HCT116 (cell line): ENCODE measurements around the gene SMIM26. TPM values are rescaled to one million over a fixed set of nuclear protein-coding genes. Genes with fewer than 3 reads are reported as not detected.

Experiments
- ATAC-seq: fragments of 200-7000 bp; cut with Tn5 transposase; 2 replicates; pipeline ENCODE4 v1.9.1; 2020; ENCODE audit warnings: mild to moderate bottlenecking, moderate library complexity
- BruUV-seq: library from RNA; stranded (reverse); fragments of 400-500 nt; replicated peaks from 2 replicates; lab custom pipeline; 2021; lab: Mats Ljungman, UMichigan
- CTCF ChIA-PET: fragments of 300-600 bp; sonication (Branson Sonifier 250); formaldehyde crosslinking; loops from one replicate; lab custom pipeline; 2021; ENCODE audit warnings: antibody characterized with exemption; lab: Charles Lee
- POLR2A ChIA-PET: fragments of 300-600, 350-600 bp; sonication (Branson Sonifier 250); formaldehyde crosslinking; loops from one replicate; lab custom pipeline; 2021; ENCODE audit warnings: antibody characterized with exemption; lab: Charles Lee
- RAD21 ChIA-PET, 2 experiments: fragments of 300-600 bp; sonication (Branson Sonifier 250); formaldehyde crosslinking; loops; one replicate each; lab custom pipeline; 2023; ENCODE audit warnings: low total read pairs in 2 of 2; ENCODE audit not compliant: uncharacterized antibody in 2 of 2, unreplicated experiment in 2 of 2, low non-redundant PET in 1 of 2; lab: Charles Lee
- DNase-seq: peaks from one replicate; pipeline ENCODE4 v3.0.0-alpha.2; 2010; ENCODE audit warnings: low read depth, low spot score
- H2AFZ ChIP-seq: fragments of 200-600 bp; shearing (Covaris generic), sonication (generic); 2 replicates; pipeline ENCODE4 v1.6.1; 2017; ENCODE audit warnings: low read depth, mixed run types, mixed read lengths, antibody characterized with exemption, low read length; ENCODE audit not compliant: poor library complexity, severe bottlenecking
- H3K27ac ChIP-seq: 2 replicates; pipeline ENCODE4 v1.5.1; 2012; ENCODE audit warnings: low read depth, low read length
- H3K27me3 ChIP-seq: fragments of 200-600 bp; sonication (generic); 2 replicates; pipeline ENCODE4 v1.6.1; 2016; ENCODE audit warnings: mixed run types, low read length, mixed read lengths; ENCODE audit not compliant: insufficient read depth
- H3K36me3 ChIP-seq, 2 experiments: fragments of 200-500 bp in 1 of 2; fragments of 200-600 bp in 1 of 2; sonication (Bioruptor generic) in 1 of 2; sonication (generic) in 1 of 2; 2 replicates each; pipeline versions ENCODE4 v1.5.1 to v1.6.1; 2014 to 2016; ENCODE audit warnings: low read length in 2 of 2, inconsistent platforms in 1 of 2, mixed read lengths in 1 of 2, mixed run types in 1 of 2; ENCODE audit not compliant: insufficient read depth in 2 of 2, control insufficient read depth in 1 of 2
- H3K4me1 ChIP-seq, 2 experiments: fragments of 200-600 bp in 1 of 2; sonication (generic) in 1 of 2; 2 replicates each; pipeline versions ENCODE4 v1.5.1 to v1.6.1; 2012 to 2017; ENCODE audit warnings: low read length in 2 of 2, inconsistent platforms in 1 of 2, mild to moderate bottlenecking in 1 of 2, mixed read lengths in 1 of 2, mixed run types in 1 of 2, moderate library complexity in 1 of 2; ENCODE audit not compliant: insufficient read depth in 2 of 2, control insufficient read depth in 1 of 2
- H3K4me2 ChIP-seq: fragments of 200-600 bp; sonication (generic); 2 replicates; pipeline ENCODE4 v1.6.1; 2017; ENCODE audit warnings: mixed run types, low read length, mixed read lengths
- H3K4me3 ChIP-seq, 2 experiments: fragments of 200-600 bp in 1 of 2; sonication (generic) in 1 of 2; replicated peaks in 1 of 2; 2 replicates each; pipeline ENCODE4 v1.5.1; 2011 to 2016; ENCODE audit warnings: low read length in 2 of 2, control low read depth in 1 of 2, low read depth in 1 of 2, mild to moderate bottlenecking in 1 of 2, mixed read lengths in 1 of 2, mixed run types in 1 of 2
- H3K79me2 ChIP-seq: fragments of 200-600 bp; sonication (generic); 2 replicates; pipeline ENCODE4 v1.6.1; 2017; ENCODE audit warnings: mild to moderate bottlenecking, mixed run types, low read length, moderate library complexity, mixed read lengths; ENCODE audit not compliant: insufficient read depth
- H3K9ac ChIP-seq: fragments of 200-600 bp; sonication (generic); 2 replicates; pipeline ENCODE4 v1.6.1; 2016; ENCODE audit warnings: low read length, mixed read lengths
- H3K9me2 ChIP-seq: fragments of 200-600 bp; sonication (generic), shearing (Covaris generic); 2 replicates; pipeline ENCODE4 v1.6.1; 2017; ENCODE audit warnings: mixed run types, mild to moderate bottlenecking, moderate library complexity; ENCODE audit not compliant: insufficient read depth
- H3K9me3 ChIP-seq, 2 experiments: fragments of 200-500 bp in 1 of 2; fragments of 200-600 bp in 1 of 2; sonication (Bioruptor generic) in 1 of 2; sonication (generic) in 1 of 2; 2 replicates each; pipeline ENCODE4 v1.6.1; 2014 to 2017; ENCODE audit warnings: low read length in 2 of 2, mixed read lengths in 2 of 2, inconsistent platforms in 1 of 2, low read depth in 1 of 2, mild to moderate bottlenecking in 1 of 2, mixed run types in 1 of 2, moderate library complexity in 1 of 2; ENCODE audit not compliant: control insufficient read depth in 1 of 2, insufficient read depth in 1 of 2
- H4K20me1 ChIP-seq: fragments of 200-600 bp; sonication (generic), shearing (Covaris generic); 2 replicates; pipeline ENCODE4 v1.6.1; 2017; ENCODE audit warnings: mixed run types, mild to moderate bottlenecking, moderate library complexity; ENCODE audit not compliant: insufficient read depth
- CBX3 ChIP-seq: IDR thresholded peaks from 2 replicates; pipeline ENCODE4 v1.6.1; 2012; ENCODE audit warnings: low read depth
- CEBPB ChIP-seq: IDR thresholded peaks from 2 replicates; pipeline ENCODE4 v1.6.1; 2012; ENCODE audit warnings: low read depth
- EGR1 ChIP-seq: IDR thresholded peaks from 2 replicates; pipeline ENCODE4 v1.6.1; 2012; ENCODE audit warnings: low read depth
- ELF1 ChIP-seq: IDR thresholded peaks from 2 replicates; pipeline ENCODE4 v1.6.1; 2012; ENCODE audit warnings: low read depth, borderline replicate concordance
- EZH2 ChIP-seq: fragments of 200-600 bp; sonication (generic); IDR thresholded peaks from 2 replicates; pipeline ENCODE4 v1.6.1; 2017; ENCODE audit warnings: antibody characterized with exemption, mixed run types
- EZH2phosphoT487 ChIP-seq: fragments of 200-600 bp; IDR thresholded peaks from 2 replicates; pipeline ENCODE4 v1.6.1; 2018; ENCODE audit warnings: antibody characterized with exemption, borderline replicate concordance
- FOSL1 ChIP-seq: IDR thresholded peaks from 2 replicates; pipeline ENCODE4 v1.6.1; 2012; ENCODE audit warnings: low read depth
- MAX ChIP-seq: IDR thresholded peaks from 2 replicates; pipeline ENCODE4 v1.6.1; 2012
- POLR2A ChIP-seq: IDR thresholded peaks from 2 replicates; pipeline ENCODE4 v1.7.0; 2011; ENCODE audit warnings: borderline replicate concordance; ENCODE audit not compliant: insufficient read depth, insufficient read length; ENCODE audit errors: extremely low read depth
- POLR2AphosphoS5 ChIP-seq: IDR thresholded peaks from 2 replicates; pipeline ENCODE4 v1.6.1; 2011; ENCODE audit warnings: mild to moderate bottlenecking, low read depth, low read length, moderate library complexity
- SIN3A ChIP-seq: IDR thresholded peaks from 2 replicates; pipeline ENCODE4 v1.6.1; 2012; ENCODE audit warnings: low read depth
- SP1 ChIP-seq: IDR thresholded peaks from 2 replicates; pipeline ENCODE4 v1.6.1; 2012; ENCODE audit warnings: low read depth
- SRF ChIP-seq: IDR thresholded peaks from 2 replicates; pipeline ENCODE4 v1.6.1; 2012; ENCODE audit warnings: low read depth
- ZBTB33 ChIP-seq: IDR thresholded peaks from 2 replicates; pipeline ENCODE4 v1.6.1; 2011; ENCODE audit warnings: mild to moderate bottlenecking, low read length, moderate library complexity; ENCODE audit not compliant: insufficient replicate concordance; ENCODE audit errors: extremely low read depth
- intact Hi-C: fragments of 100-400 bp; cut with micrococcal nuclease; formaldehyde crosslinking; loops from 2 replicates; pipeline ENCODE4 v1.10.0; 2022
- total RNA-seq: library from RNA; stranded (reverse); gene quantifications from one replicate; pipeline ENCODE4 v1.2.1, GENCODE V29; 2021; ENCODE audit not compliant: unreplicated experiment

Gene SMIM26
- total RNA-seq, 1 experiment from 2014 or later, result 80.1 TPM

GRCh38 chr20:18577942-18578341, 10.7 kb downstream of the SMIM26 start:
- POLR2A ChIA-PET, result no interaction called here
- Histone ChIP-seq H3K9me3 (no peaks in the 10 kb centered on the region), H3K27ac (no peak overlapping the region), H3K4me2 (no peak overlapping the region), H3K4me1 (no peaks in the 10 kb centered on the region), H4K20me1 (no peaks in the 10 kb centered on the region), H3K4me3 (no peak overlapping the region), H3K9ac (no peak overlapping the region), H3K36me3 (no peaks in the 10 kb centered on the region), H3K9me2 (no peaks in the 10 kb centered on the region), H2AFZ (no peak overlapping the region), H3K79me2 (no peaks in the 10 kb centered on the region), H3K27me3 (no peaks in the 10 kb centered on the region)
- DNase-seq (no peak), ATAC-seq (no peak)
- TF ChIP-seq CBX3 (no peak), CEBPB (no peak), SP1 (no peak), SIN3A (no peak)
- CTCF ChIA-PET, result no interaction called here
- BruUV-seq, result no TSS peak
- RAD21 ChIA-PET, result no interaction called here
- intact Hi-C loops, result no loop called here

GRCh38 chr20:18578581-18578980, 11.3 kb downstream of the SMIM26 start:
- Histone ChIP-seq H2AFZ (no peak overlapping the region), H3K4me2 (no peak overlapping the region), H3K79me2 (no peaks in the 10 kb centered on the region), H3K9ac (no peak overlapping the region), H3K36me3 (no peaks in the 10 kb centered on the region), H4K20me1 (no peaks in the 10 kb centered on the region), H3K9me2 (no peaks in the 10 kb centered on the region), H3K9me3 (no peaks in the 10 kb centered on the region)
- ChIA-PET POLR2A (no interaction called here), RAD21 (no interaction called here)
- ATAC-seq (no peak), DNase-seq (no peak)
- TF ChIP-seq POLR2A (no peak), FOSL1 (no peak), ELF1 (no peak), SRF (no peak), EGR1 (no peak), EZH2phosphoT487 (no peak), EZH2 (no peak), ZBTB33 (no peak), MAX (no peak), POLR2AphosphoS5 (no peak)
- TF ChIP-seq, all 23 proteins: peak for 0
- Histone ChIP-seq H3K27me3 (no peaks in the 10 kb centered on the region), H3K27ac (no peak overlapping the region), H3K4me3 (no peak overlapping the region), H3K4me1 (no peaks in the 10 kb centered on the region)
- CTCF ChIA-PET, result no interaction called here
- intact Hi-C loops, result no loop called here
- BruUV-seq, result no TSS peak
